Activated T-helper 2 cell treated with anti-CD3 and anti-CD28 coated beads, Interferon-gamma antibody, Interleukin-2, Interleukin-4, amounts not matched to agents 10 μg/mL and 5 μg/mL and 100 μg/mL, durations not matched to agents 14 hours and 24 hours and 36 hours (primary cell): Measurements from ENCODE around the gene KCNQ5. TPM values are rescaled to one million over a fixed set of nuclear protein-coding genes. Genes with fewer than 3 reads are reported as not detected.
A peak's percentile ranks its signal among the peaks of the same experiment; 100 is the strongest.

ENCODE experiments used
- DNase-seq: peaks from one replicate; pipeline ENCODE4 v3.0.0; 2021; ENCODE audit warnings: low spot score
- H3K27ac Mint-ChIP-seq: one replicate; pipeline ENCODE4 v1.8.0; 2021; ENCODE audit warnings: mixed read lengths
- H3K27me3 Mint-ChIP-seq: one replicate; pipeline ENCODE4 v1.8.0; 2021; ENCODE audit warnings: low read depth, mixed read lengths
- H3K36me3 Mint-ChIP-seq: one replicate; pipeline ENCODE4 v1.8.0; 2021; ENCODE audit warnings: low read depth, mixed read lengths
- H3K4me1 Mint-ChIP-seq: one replicate; pipeline ENCODE4 v1.8.0; 2021; ENCODE audit warnings: low read depth, mixed read lengths
- H3K4me3 Mint-ChIP-seq: one replicate; pipeline ENCODE4 v1.8.0; 2021; ENCODE audit warnings: low read depth, mild to moderate bottlenecking, moderate library complexity, mixed read lengths
- H3K9me3 Mint-ChIP-seq: one replicate; pipeline ENCODE4 v1.8.0; 2021; ENCODE audit warnings: mixed read lengths
- intact Hi-C: fragments of 100-400 bp; cut with micrococcal nuclease; formaldehyde crosslinking; loops from one replicate; pipeline ENCODE4 v1.15.1; 2023
- total RNA-seq: library from RNA; stranded (reverse); gene quantifications from 2 replicates; pipeline ENCODE4 v1.2.3, GENCODE V29; 2022

KCNQ5 gene
- total RNA-seq, 1 donor from 2014 or later: 15.3 TPM

DNA sequence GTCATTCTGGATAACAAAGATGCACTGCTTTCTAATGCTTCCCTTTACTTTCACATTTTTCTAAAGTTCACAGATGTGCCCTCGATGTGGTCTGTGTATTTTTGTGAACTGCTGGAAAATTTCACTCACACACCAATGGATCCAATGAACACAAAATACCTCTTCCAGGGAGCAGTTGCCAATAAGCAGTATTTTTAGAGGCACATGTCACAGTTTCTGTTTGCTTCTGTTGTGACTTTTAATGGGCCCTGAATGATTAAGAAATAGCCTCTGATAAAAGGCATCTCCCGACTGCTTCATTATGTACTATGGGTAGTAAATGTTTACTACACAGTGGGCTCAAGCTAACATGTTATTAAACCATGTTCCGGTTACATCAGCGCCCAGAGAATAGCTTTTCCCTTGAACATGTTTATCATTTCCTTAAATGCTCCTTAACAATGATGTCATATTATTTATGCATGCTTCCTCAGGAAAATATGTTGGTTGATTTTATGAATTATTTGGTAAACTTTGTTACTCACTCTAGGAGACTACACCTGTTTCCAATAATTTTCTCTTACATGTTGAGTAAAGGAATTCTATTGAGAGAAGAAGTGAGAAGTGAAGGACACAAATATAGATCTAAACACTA lies 188.0 kb downstream of the KCNQ5 start:
- no peak for DNase-seq
- Mint-ChIP-seq H3K4me3 (no peak overlapping the region), H3K4me1 (peaks cover 15% of the 10 kb centered on the region), H3K27ac (no peak overlapping the region), H3K36me3 (no peaks in the 10 kb centered on the region), H3K9me3 (no peaks in the 10 kb centered on the region), H3K27me3 (no peaks in the 10 kb centered on the region)
- intact Hi-C loops: no loop called here

DNA sequence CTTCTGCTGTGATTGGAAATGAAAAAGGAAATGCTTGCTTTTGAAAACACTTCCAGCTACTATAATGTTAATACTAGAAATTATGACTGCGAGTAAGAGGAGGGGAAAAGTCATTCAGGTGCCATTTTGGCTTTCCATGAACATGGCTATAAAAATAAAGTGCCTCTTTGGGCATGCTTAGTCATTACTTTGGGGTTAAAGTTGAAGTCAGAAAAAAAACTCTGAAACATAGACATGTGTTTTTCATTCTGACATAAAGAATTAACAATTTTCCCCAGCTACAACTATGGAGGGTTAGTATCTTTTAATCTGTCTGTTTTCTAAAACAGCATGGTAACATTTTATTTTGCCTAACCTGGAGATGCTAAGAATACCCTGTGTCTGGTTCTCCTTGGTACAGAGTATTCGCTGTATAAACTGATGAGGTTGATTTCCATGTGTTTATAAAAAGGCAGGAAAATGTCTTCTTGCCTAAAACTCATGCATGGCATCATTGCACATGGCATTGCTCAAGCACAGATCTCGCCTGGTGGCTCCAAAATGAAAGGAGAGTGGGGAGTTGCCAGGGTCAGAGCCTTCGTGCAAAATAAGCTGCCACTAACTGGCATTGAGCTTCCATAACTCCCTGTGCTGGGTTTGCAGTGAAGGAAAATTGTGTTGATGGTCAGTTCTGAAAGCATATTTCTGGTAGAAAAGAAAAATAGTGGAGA lies 188.9 kb downstream of the KCNQ5 start:
- Mint-ChIP-seq H3K4me1 (peaks cover 19% of the 10 kb centered on the region), H3K9me3 (no peaks in the 10 kb centered on the region), H3K27ac (no peak overlapping the region), H3K27me3 (no peaks in the 10 kb centered on the region), H3K36me3 (no peaks in the 10 kb centered on the region), H3K4me3 (no peak overlapping the region)
- intact Hi-C loops: no loop called here
- no peak for DNase-seq

DNA sequence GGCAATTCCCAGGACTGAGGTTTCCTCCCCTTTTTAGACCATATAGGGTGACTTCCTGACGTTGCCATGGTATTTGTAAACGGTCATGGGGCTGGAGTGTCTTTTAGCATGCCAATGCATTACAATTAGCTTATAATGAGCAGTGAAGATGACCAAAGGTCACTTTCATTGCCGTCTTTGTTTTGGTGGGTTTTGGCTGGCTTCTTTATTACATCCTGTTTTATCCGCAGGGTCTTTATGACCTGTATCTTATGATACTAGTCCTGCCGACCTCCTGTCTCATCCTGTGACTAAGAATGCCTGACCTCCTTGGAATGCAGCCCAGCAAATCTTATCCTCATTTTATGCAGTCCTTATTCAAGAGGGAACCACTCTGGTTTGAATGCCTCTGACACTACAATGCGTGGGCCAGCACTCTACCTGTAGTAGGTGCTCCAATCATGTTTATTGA lies 190.1 kb downstream of the KCNQ5 start:
- no peak for DNase-seq
- intact Hi-C loops: no loop called here
- no peak overlapping the region for H3K27ac Mint-ChIP-seq
- no peak overlapping the region for H3K4me3 Mint-ChIP-seq
- no peaks in the 10 kb centered on the region for H3K9me3 Mint-ChIP-seq
- H3K4me1 Mint-ChIP-seq: peaks cover 25% of the 10 kb centered on the region
- H3K27me3 Mint-ChIP-seq: no peaks in the 10 kb centered on the region
- no peaks in the 10 kb centered on the region for H3K36me3 Mint-ChIP-seq

DNA sequence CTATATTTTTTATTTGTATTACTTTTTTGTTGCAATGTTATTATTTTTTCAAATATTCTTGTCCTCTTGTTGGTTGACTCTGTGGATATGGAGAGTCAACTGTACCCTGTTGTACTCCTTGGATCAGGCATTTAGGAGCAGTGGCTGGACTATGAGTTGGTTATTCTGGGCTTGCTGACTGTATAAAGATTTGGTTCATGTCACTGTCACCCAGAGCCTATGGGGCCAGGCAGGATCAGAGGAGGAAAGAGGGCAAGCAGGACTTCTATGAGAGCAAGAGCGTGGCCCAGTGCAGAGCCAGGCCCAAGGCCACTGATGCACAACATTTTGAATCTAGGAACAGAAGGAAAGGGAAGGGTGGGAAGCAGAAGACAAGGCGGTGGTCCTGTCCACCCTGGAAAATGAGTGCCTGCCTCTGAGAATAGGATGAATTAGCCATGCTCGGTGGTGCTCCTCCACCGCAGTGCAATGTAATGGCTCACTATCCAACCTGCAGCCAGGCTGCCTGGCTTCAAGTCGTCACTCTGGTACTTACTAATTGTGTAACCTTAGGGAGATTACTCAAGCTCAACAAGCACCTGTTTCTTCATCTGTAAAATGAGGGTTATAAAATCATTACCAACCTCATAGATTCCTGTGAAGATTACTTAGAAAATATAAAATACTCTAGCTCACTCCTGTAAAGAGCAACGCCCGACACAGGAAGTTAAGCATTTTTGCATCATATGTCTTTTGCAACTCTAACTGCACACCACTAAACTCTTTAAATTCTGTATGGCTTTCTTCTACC lies 192.1 kb downstream of the KCNQ5 start:
- Mint-ChIP-seq H3K9me3 (no peaks in the 10 kb centered on the region), H3K4me3 (no peak overlapping the region), H3K27ac (no peak overlapping the region), H3K36me3 (no peaks in the 10 kb centered on the region), H3K27me3 (no peaks in the 10 kb centered on the region), H3K4me1 (peaks cover 25% of the 10 kb centered on the region)
- no peak for DNase-seq
- intact Hi-C loops: no loop called here

DNA sequence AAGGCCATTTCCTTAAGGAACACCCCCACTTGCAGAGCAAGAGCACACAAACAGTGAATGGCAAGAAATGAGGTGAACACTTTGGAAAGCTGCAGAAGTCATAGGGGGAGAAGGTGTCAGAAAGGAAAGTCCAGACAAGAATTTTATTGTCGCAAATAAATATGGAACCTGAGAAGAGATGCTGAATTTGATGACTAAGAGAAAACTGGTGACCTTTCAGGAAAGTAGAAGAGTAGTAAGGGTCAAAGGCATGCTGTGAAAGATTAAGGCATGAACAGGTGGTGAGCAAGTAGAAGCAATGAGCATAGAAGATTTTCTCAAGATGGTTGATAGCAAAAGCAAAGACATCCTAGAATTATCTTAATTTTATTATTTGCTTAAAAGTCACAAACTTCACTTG lies 194.2 kb downstream of the KCNQ5 start:
- Mint-ChIP-seq H3K27me3 (no peaks in the 10 kb centered on the region), H3K27ac (no peak overlapping the region), H3K4me3 (no peak overlapping the region), H3K36me3 (no peaks in the 10 kb centered on the region), H3K4me1 (peaks cover 20% of the 10 kb centered on the region), H3K9me3 (no peaks in the 10 kb centered on the region)
- intact Hi-C loops: no loop called here
- DNase-seq: no peak

DNA sequence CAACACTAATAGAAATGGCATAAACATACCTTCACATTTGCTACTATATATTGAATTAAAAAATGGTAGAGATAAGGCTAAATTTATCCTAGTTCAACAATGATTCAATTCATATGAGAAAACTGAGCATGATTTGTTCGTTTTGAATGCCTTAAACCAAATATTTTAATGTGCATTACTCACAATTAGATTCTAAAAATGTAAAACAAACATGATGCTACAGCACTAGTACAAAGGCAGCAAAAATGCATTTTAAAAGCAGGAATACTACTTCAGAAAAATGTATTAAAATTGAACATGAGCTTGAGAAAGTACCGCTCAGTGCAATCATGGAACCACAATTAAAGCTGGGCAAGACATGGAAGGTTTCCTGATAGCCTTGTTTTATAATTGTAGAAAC lies 195.3 kb downstream of the KCNQ5 start:
- Mint-ChIP-seq H3K9me3 (no peaks in the 10 kb centered on the region), H3K27me3 (no peaks in the 10 kb centered on the region), H3K4me3 (no peak overlapping the region), H3K36me3 (no peaks in the 10 kb centered on the region), H3K4me1 (peaks cover 20% of the 10 kb centered on the region), H3K27ac (no peak overlapping the region)
- intact Hi-C loops: no loop called here
- no peak for DNase-seq

DNA sequence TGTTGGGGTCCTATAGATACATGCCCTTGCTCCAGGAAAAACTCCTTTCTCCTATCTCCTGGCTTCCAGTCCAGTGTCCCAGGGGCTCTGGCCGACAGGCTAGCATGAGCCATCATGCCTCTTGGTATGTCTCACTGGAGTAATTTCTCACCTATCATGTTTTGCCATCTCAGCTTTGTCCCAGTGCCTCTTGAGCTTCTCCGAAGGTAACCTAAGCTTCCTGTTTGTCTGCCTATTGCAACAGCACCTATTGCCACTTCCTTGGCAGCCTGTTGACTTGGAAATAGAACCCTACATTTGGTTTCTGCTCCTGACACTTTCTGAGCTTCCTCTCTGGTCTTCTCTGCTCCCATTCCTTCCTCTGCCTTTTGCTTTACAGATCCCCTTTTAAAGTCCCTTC lies 197.7 kb downstream of the KCNQ5 start:
- no peaks in the 10 kb centered on the region for H3K27me3 Mint-ChIP-seq
- H3K4me1 Mint-ChIP-seq: peaks cover 15% of the 10 kb centered on the region
- DNase-seq: no peak
- no peaks in the 10 kb centered on the region for H3K36me3 Mint-ChIP-seq
- H3K9me3 Mint-ChIP-seq: no peaks in the 10 kb centered on the region
- no peak overlapping the region for H3K27ac Mint-ChIP-seq
- intact Hi-C loops: no loop called here
- no peak overlapping the region for H3K4me3 Mint-ChIP-seq

DNA sequence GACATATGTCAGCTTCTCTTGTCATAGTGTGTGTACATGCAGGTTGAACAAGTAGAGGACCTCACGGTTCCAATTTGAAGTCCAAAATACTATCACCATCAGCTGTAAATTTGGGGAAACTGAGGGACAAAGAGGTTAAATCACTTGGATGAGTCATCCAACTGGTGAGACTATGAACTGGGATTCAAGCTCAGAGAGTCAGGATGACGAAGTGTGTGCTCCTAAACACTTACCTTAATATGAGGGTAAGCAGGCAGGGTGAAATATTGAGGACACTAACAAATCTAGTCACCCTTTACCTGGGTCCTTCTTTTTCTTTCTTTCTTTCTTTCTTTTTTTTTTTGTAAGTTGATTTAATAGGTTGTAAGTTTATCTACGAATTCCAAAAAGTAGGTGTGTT lies 198.3 kb downstream of the KCNQ5 start:
- Mint-ChIP-seq H3K9me3 (no peaks in the 10 kb centered on the region), H3K27ac (no peak overlapping the region), H3K27me3 (no peaks in the 10 kb centered on the region), H3K36me3 (no peaks in the 10 kb centered on the region), H3K4me3 (no peak overlapping the region), H3K4me1 (peaks cover 17% of the 10 kb centered on the region)
- intact Hi-C loops: no loop called here
- no peak for DNase-seq

DNA sequence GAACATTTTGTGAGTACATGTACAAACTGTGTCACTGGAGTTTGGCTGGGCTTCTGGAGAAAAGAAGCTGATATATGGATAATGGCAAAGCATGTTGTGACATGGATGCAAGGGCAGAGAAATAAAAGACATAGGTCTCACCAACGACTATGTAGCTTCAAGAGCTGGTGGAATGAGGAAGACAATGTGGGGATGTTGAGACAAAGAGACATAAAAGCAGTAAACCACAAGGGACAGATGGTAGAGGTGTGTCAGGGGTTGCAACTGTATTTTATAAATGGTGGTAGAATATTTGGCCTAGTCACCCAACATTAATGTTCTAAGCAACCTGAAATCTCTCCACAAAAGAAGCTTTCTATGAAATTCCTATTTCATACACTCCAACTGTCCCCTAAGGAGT lies 199.0 kb downstream of the KCNQ5 start:
- no peak for DNase-seq
- Mint-ChIP-seq H3K4me3 (no peak overlapping the region), H3K27ac (no peak overlapping the region), H3K9me3 (no peaks in the 10 kb centered on the region), H3K27me3 (no peaks in the 10 kb centered on the region), H3K4me1 (peaks cover 20% of the 10 kb centered on the region), H3K36me3 (no peaks in the 10 kb centered on the region)
- intact Hi-C loops: no loop called here

DNA sequence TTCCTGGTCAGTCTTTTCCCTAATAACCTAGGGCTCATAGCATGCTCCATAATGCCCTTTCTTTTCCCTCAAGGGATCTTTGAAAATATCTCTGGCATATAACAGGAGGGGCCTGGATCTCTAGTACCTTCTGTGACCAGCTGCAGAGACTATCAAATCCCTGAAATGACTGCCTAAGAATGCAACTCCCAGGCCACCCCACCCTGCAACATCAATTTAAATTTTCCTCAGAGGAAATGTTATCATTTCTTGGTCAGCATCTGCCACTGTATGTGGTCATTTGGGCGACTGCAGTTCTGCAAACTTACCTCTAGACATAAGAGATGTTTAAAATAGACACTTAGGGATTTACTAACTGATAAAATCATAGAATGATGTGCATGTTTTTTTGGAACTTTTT lies 200.2 kb downstream of the KCNQ5 start:
- no peak for DNase-seq
- H3K4me3 Mint-ChIP-seq: no peak overlapping the region
- H3K9me3 Mint-ChIP-seq: no peaks in the 10 kb centered on the region
- H3K36me3 Mint-ChIP-seq: no peaks in the 10 kb centered on the region
- intact Hi-C loops: no loop called here
- no peak overlapping the region for H3K27ac Mint-ChIP-seq
- H3K27me3 Mint-ChIP-seq: no peaks in the 10 kb centered on the region
- peaks cover 25% of the 10 kb centered on the region for H3K4me1 Mint-ChIP-seq

DNA sequence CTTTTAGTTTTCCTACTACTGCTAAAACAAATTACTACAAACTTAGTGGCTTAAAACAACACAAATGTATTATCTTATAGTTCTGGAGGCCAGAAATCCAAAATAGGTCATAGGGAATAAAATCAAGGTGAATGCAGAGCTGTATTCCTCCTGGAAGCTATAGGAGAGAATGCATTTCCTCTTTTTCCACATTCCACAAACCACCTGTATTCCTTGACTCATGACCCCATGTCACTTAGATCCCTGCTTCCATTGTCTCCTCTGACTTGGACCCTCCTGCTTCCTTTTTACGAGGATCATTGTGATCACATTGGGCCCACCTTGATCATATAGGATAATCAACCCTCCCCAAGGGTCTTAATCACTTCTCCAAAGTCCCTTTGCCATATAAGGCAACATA lies 200.8 kb downstream of the KCNQ5 start:
- no peaks in the 10 kb centered on the region for H3K9me3 Mint-ChIP-seq
- intact Hi-C loops: no loop called here
- no peaks in the 10 kb centered on the region for H3K27me3 Mint-ChIP-seq
- H3K4me1 Mint-ChIP-seq: peaks cover 25% of the 10 kb centered on the region
- no peak for DNase-seq
- no peaks in the 10 kb centered on the region for H3K36me3 Mint-ChIP-seq
- no peak overlapping the region for H3K27ac Mint-ChIP-seq
- no peak overlapping the region for H3K4me3 Mint-ChIP-seq

DNA sequence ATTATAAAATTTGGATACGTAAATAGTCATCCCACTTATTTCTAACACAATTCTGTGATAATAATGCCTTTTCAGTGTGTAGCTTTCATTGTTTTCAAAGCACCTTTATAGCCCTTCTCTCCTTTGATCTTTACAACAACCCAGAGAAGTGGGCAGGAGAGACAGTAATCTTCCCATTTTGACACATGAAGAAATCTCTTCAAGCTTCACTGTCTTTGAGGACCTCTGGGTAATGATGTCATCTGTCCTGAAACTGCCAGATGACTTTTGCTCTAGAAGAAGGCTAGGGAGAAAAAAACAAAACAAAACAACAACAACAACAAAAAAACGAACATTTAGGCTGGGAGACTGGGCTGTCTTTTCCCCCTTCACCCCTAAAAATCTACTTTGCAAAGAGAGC lies 203.0 kb downstream of the KCNQ5 start:
- peak overlapping the region; percentile 84 for H3K27ac Mint-ChIP-seq
- H3K36me3 Mint-ChIP-seq: peaks cover 5% of the 10 kb centered on the region
- H3K4me3 Mint-ChIP-seq: no peak overlapping the region
- H3K27me3 Mint-ChIP-seq: no peaks in the 10 kb centered on the region
- intact Hi-C loops: loop anchor here (5.0 kb wide), 1 partner anchor 143 kb away; no protein-coding TSS in a partner anchor
- no peak for DNase-seq
- peaks cover 33% of the 10 kb centered on the region for H3K4me1 Mint-ChIP-seq
- H3K9me3 Mint-ChIP-seq: peaks cover 10% of the 10 kb centered on the region
